MCF 10A (cell line): Measurements from ENCODE around the gene URB1. TPM values are rescaled to one million over a fixed set of nuclear protein-coding genes. Genes with fewer than 3 reads are reported as not detected.

Experiments
- BruUV-seq: library from RNA; stranded (reverse); fragments of 400-500 nt; replicated peaks from 2 replicates; lab custom pipeline; 2021; lab: Mats Ljungman, UMichigan
- CTCF ChIA-PET: fragments of 300-600 bp; sonication (Branson Sonifier 250); formaldehyde crosslinking; extraction: SDS; loops from one replicate; lab custom pipeline; 2021; ENCODE audit warnings: antibody characterized with exemption, inconsistent platforms; lab: Yijun Ruan, JAX
- POLR2A ChIA-PET: fragments of 300-600, 350-650 bp; sonication (Branson Sonifier 250); formaldehyde crosslinking; extraction: SDS; loops from one replicate; lab custom pipeline; 2020; ENCODE audit warnings: antibody characterized with exemption, inconsistent platforms; lab: Yijun Ruan, JAX
- DNase-seq: peaks from one replicate; pipeline ENCODE4 v3.0.0-alpha.2; 2018; ENCODE audit not compliant: unreplicated experiment
- H3K27ac Mint-ChIP-seq: one replicate; pipeline ENCODE4 v1.8.0; 2022; ENCODE audit warnings: mild to moderate bottlenecking, low read depth, mixed read lengths; ENCODE audit not compliant: unreplicated experiment
- H3K27me3 Mint-ChIP-seq: one replicate; pipeline ENCODE4 v1.8.0; 2022; ENCODE audit warnings: mixed read lengths; ENCODE audit not compliant: insufficient read depth, unreplicated experiment
- H3K36me3 Mint-ChIP-seq: one replicate; pipeline ENCODE4 v1.8.0; 2022; ENCODE audit warnings: mild to moderate bottlenecking, moderate library complexity, mixed read lengths; ENCODE audit not compliant: insufficient read depth, unreplicated experiment
- H3K4me1 Mint-ChIP-seq: one replicate; pipeline ENCODE4 v1.8.0; 2022; ENCODE audit warnings: mixed read lengths; ENCODE audit not compliant: insufficient read depth, unreplicated experiment
- H3K4me3 Mint-ChIP-seq: one replicate; pipeline ENCODE4 v1.8.0; 2022; ENCODE audit warnings: mild to moderate bottlenecking, moderate library complexity, mixed read lengths; ENCODE audit not compliant: unreplicated experiment
- H3K9me3 Mint-ChIP-seq: one replicate; pipeline ENCODE4 v1.8.0; 2022; ENCODE audit warnings: mixed read lengths; ENCODE audit not compliant: unreplicated experiment
- intact Hi-C: fragments of 100-400 bp; cut with micrococcal nuclease; formaldehyde crosslinking; loops from 2 replicates; pipeline ENCODE4 v1.14.1; 2022
- total RNA-seq: library from RNA; stranded (reverse); gene quantifications from 2 replicates; pipeline ENCODE4 v1.2.3, GENCODE V29; 2022
- TF ChIP-seq, protein P1 (sequence below): fragments of 200-600 bp; IDR thresholded peaks from one replicate; pipeline ENCODE4 v1.8.0; 2022; ENCODE audit warnings: antibody characterized with exemption, mild to moderate bottlenecking; ENCODE audit not compliant: unreplicated experiment

Gene URB1
- total RNA-seq, 1 experiment from 2014 or later = 43.5 TPM

GRCh38 chr21:32281531-32281930, 111.3 kb downstream of the URB1 start:
- ChIA-PET POLR2A (no interaction called here), CTCF (interaction anchor here (0.6 kb wide), 1 partner anchor 288 kb away, joined by 3 read pairs; no protein-coding TSS in a partner anchor)
- Mint-ChIP-seq H3K9me3 (no peaks in the 10 kb centered on the region), H3K27me3 (no peaks in the 10 kb centered on the region), H3K27ac (no peak overlapping the region), H3K4me3 (no peak overlapping the region), H3K4me1 (peaks cover 13% of the 10 kb centered on the region), H3K36me3 (peaks cover 40% of the 10 kb centered on the region)
- no peak for DNase-seq
- TF ChIP-seq, protein P1, sequence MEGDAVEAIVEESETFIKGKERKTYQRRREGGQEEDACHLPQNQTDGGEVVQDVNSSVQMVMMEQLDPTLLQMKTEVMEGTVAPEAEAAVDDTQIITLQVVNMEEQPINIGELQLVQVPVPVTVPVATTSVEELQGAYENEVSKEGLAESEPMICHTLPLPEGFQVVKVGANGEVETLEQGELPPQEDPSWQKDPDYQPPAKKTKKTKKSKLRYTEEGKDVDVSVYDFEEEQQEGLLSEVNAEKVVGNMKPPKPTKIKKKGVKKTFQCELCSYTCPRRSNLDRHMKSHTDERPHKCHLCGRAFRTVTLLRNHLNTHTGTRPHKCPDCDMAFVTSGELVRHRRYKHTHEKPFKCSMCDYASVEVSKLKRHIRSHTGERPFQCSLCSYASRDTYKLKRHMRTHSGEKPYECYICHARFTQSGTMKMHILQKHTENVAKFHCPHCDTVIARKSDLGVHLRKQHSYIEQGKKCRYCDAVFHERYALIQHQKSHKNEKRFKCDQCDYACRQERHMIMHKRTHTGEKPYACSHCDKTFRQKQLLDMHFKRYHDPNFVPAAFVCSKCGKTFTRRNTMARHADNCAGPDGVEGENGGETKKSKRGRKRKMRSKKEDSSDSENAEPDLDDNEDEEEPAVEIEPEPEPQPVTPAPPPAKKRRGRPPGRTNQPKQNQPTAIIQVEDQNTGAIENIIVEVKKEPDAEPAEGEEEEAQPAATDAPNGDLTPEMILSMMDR = no peak
- BruUV-seq = no TSS peak
- intact Hi-C loops = no loop called here

- Mint-ChIP-seq H3K9me3 (no peaks in the 10 kb centered on the region), H3K27me3 (no peaks in the 10 kb centered on the region), H3K4me3 (peak overlapping the region; percentile 94), H3K4me1 (peaks cover 20% of the 10 kb centered on the region), H3K36me3 (peaks cover 33% of the 10 kb centered on the region), H3K27ac (peak overlapping the region; percentile 82)
- intact Hi-C loops = loop anchor here (5.0 kb wide), 1 partner anchor 323 kb away; no protein-coding TSS in a partner anchor
- TSS peak; percentile 78 for BruUV-seq
- ChIA-PET CTCF (interaction anchor here (0.6 kb wide), 2 partner anchors 20 to 214 kb away, joined by 3 to 4 read pairs; no protein-coding TSS in a partner anchor), POLR2A (interaction anchor here (0.6 to 1.9 kb wide), 12 partner anchors 9 to 547 kb away, joined by 3 to 6 read pairs (median 3); partner anchors contain the start of gene SCAF4)
- TF ChIP-seq, protein P1 = no peak
- no peak for DNase-seq
These were observed 113.5 kb downstream of the URB1 start for GRCh38 chr21:32279377-32279680.

- peak; percentile 97 for DNase-seq
- peaks cover 37% of the 10 kb centered on the region for H3K36me3 Mint-ChIP-seq
- ChIA-PET POLR2A (interaction anchor here (0.6 to 1.9 kb wide), 12 partner anchors 9 to 546 kb away, joined by 3 to 6 read pairs (median 3); partner anchors contain the start of gene SCAF4), CTCF (interaction anchor here (0.6 to 0.7 kb wide), 4 partner anchors 19 to 213 kb away, joined by 3 to 4 read pairs (median 3); no protein-coding TSS in a partner anchor)
- peak within 1 kb of the TSS; percentile 94 for H3K4me3 Mint-ChIP-seq
- H3K9me3 Mint-ChIP-seq = no peaks in the 10 kb centered on the region
- H3K27ac Mint-ChIP-seq = peak within 1 kb of the TSS; percentile 82
- H3K4me1 Mint-ChIP-seq = peaks cover 20% of the 10 kb centered on the region
- TF ChIP-seq, protein P1 = no peak
- BruUV-seq = no TSS peak
- intact Hi-C loops = loop anchor here (5.0 kb wide), 1 partner anchor 324 kb away; no protein-coding TSS in a partner anchor
- H3K27me3 Mint-ChIP-seq = no peaks in the 10 kb centered on the region
These were observed 114.1 kb downstream of the URB1 start, which contains the start of gene MIS18A for GRCh38 chr21:32278518-32279376. Gene MIS18A (minus strand): TSS chr21:32279049. CDS start chr21:32279014, 35 bp downstream.

GRCh38 chr21:32278103-32278502, 114.7 kb downstream of the URB1 start:
- intact Hi-C loops = loop anchor here (5.0 kb wide), 1 partner anchor 324 kb away; no protein-coding TSS in a partner anchor

More at GRCh38 chr21:32278103-32278502, 114.7 kb downstream of the URB1 start:
- Mint-ChIP-seq H3K4me1 (peaks cover 20% of the 10 kb centered on the region), H3K36me3 (peaks cover 38% of the 10 kb centered on the region), H3K4me3 (peak overlapping the region; percentile 94), H3K27ac (peak overlapping the region; percentile 82), H3K9me3 (no peaks in the 10 kb centered on the region), H3K27me3 (no peaks in the 10 kb centered on the region)
- CTCF ChIA-PET = interaction anchor here (0.6 kb wide), 1 partner anchor 204 kb away, joined by 3 read pairs; no protein-coding TSS in a partner anchor
- POLR2A ChIA-PET = interaction anchor here (0.6 to 0.8 kb wide), 2 partner anchors 10 to 13 kb away, joined by 3 to 4 read pairs; no protein-coding TSS in a partner anchor
- no peak for DNase-seq
- TF ChIP-seq, protein P1 = no peak
- BruUV-seq = TSS peak; percentile 22
